PC-9 (cell line): Measurements from ENCODE around the gene PSMA7. TPM values are rescaled to one million over a fixed set of nuclear protein-coding genes. Genes with fewer than 3 reads are reported as not detected.

Source experiments
- BruUV-seq: library from RNA; stranded (reverse); fragments of 400-500 nt; replicated peaks from 2 replicates; lab custom pipeline; 2021; lab: Mats Ljungman, UMichigan
- CTCF ChIA-PET: fragments of 300-600 bp; sonication (Branson Sonifier 250); formaldehyde crosslinking; loops from one replicate; lab custom pipeline; 2022; ENCODE audit warnings: antibody characterized with exemption; lab: Charles Lee
- POLR2A ChIA-PET: fragments of 300-600 bp; sonication (Branson Sonifier 250); formaldehyde crosslinking; loops from one replicate; lab custom pipeline; 2022; ENCODE audit warnings: antibody characterized with exemption; ENCODE audit not compliant: unreplicated experiment; lab: Charles Lee
- DNase-seq, 2 experiments: peaks; one replicate each; pipeline versions ENCODE4 v3.0.0 to v3.0.0-alpha.2; 2015 to 2022; ENCODE audit warnings: mixed read lengths in 1 of 2
- H2AFZ ChIP-seq: fragments of 200-600 bp; sonication (generic); 2 replicates; pipeline ENCODE4 v1.8.1; 2017; ENCODE audit warnings: antibody characterized with exemption
- H3F3A ChIP-seq: fragments of 200-600 bp; sonication (generic); 2 replicates; pipeline ENCODE4 v1.8.1; 2017; ENCODE audit warnings: antibody characterized with exemption, mild to moderate bottlenecking, low read depth; ENCODE audit not compliant: insufficient read depth
- H3K27ac ChIP-seq: fragments of 200-600 bp; sonication (generic); 2 replicates; pipeline ENCODE4 v1.6.1; 2016; ENCODE audit warnings: mixed run types
- H3K27me3 ChIP-seq: fragments of 200-600 bp; sonication (generic); 2 replicates; pipeline ENCODE4 v1.6.1; 2016; ENCODE audit warnings: low read depth, mixed run types; ENCODE audit not compliant: insufficient read depth
- H3K36me3 ChIP-seq: fragments of 200-600 bp; sonication (generic); 2 replicates; pipeline ENCODE4 v1.6.1; 2016; ENCODE audit warnings: low read depth, mixed run types
- H3K4me1 ChIP-seq: fragments of 200-600 bp; sonication (generic); replicated peaks from 2 replicates; pipeline ENCODE4 v1.6.1; 2016; ENCODE audit warnings: mixed run types; ENCODE audit not compliant: insufficient read depth
- H3K4me2 ChIP-seq: fragments of 200-600 bp; sonication (generic); 2 replicates; pipeline ENCODE4 v1.6.1; 2017; ENCODE audit warnings: mixed run types
- H3K4me3 ChIP-seq: fragments of 200-600 bp; sonication (generic); 2 replicates; pipeline ENCODE4 v1.6.1; 2016; ENCODE audit warnings: mixed run types
- H3K79me2 ChIP-seq: fragments of 200-600 bp; sonication (generic); 2 replicates; pipeline ENCODE4 v1.6.1; 2017; ENCODE audit warnings: low read depth, mixed run types
- H3K9me2 ChIP-seq: fragments of 200-600 bp; sonication (generic); 2 replicates; pipeline ENCODE4 v1.8.1; 2017; ENCODE audit warnings: mild to moderate bottlenecking; ENCODE audit not compliant: insufficient read depth
- H3K9me3 ChIP-seq: fragments of 200-600 bp; sonication (generic); 2 replicates; pipeline ENCODE4 v1.8.1; 2016; ENCODE audit warnings: low read depth; ENCODE audit not compliant: insufficient read depth
- H4K20me1 ChIP-seq: fragments of 200-600 bp; sonication (generic); 2 replicates; pipeline ENCODE4 v1.8.1; 2017; ENCODE audit not compliant: insufficient read depth
- CTCF ChIP-seq: fragments of 200-600 bp; sonication (generic); conservative IDR thresholded peaks from 2 replicates; pipeline ENCODE4 v1.6.1; 2017; ENCODE audit warnings: mixed run types, antibody characterized with exemption, mild to moderate bottlenecking, moderate library complexity
- EZH2 ChIP-seq: fragments of 200-600 bp; sonication (generic); IDR thresholded peaks from 2 replicates; pipeline ENCODE4 v1.8.0; 2017; ENCODE audit warnings: antibody characterized with exemption, low read depth
- intact Hi-C: fragments of 100-400 bp; cut with micrococcal nuclease; formaldehyde crosslinking; loops from one replicate; pipeline ENCODE4 v1.10.0; 2022; ENCODE audit not compliant: unreplicated experiment
- total RNA-seq: library from RNA; stranded (reverse); gene quantifications from 2 replicates; pipeline ENCODE4 v1.2.3, GENCODE V29; 2021

PSMA7 gene
- total RNA-seq, 1 experiment from 2014 or later, result 391 TPM

- Histone ChIP-seq H3K4me2 (no peak overlapping the region), H3K9me3 (no peaks in the 10 kb centered on the region), H3K4me3 (no peak overlapping the region), H2AFZ (no peak overlapping the region), H4K20me1 (no peaks in the 10 kb centered on the region), H3K9me2 (no peaks in the 10 kb centered on the region), H3K27ac (no peak overlapping the region), H3F3A (peaks cover 4% of the 10 kb centered on the region; the same call in 1 of the 2 replicates), H3K27me3 (no peaks in the 10 kb centered on the region), H3K4me1 (no peaks in the 10 kb centered on the region), H3K79me2 (no peaks in the 10 kb centered on the region), H3K36me3 (no peaks in the 10 kb centered on the region)
- TF ChIP-seq EZH2 (no peak), CTCF (no peak)
- ChIA-PET CTCF (no interaction called here), POLR2A (no interaction called here)
- no peak for DNase-seq
- no TSS peak for BruUV-seq
- intact Hi-C loops, result no loop called here
These were observed 31.9 kb upstream of the PSMA7 start for GRCh38 chr20:62174870-62175624.

- intact Hi-C loops, result no loop called here
- H3F3A ChIP-seq, result no peaks in the 10 kb centered on the region
- DNase-seq, result no peak
- no peaks in the 10 kb centered on the region for H4K20me1 ChIP-seq
- TF ChIP-seq CTCF, result no peak
- no peak for TF ChIP-seq EZH2
- no peak overlapping the region for H2AFZ ChIP-seq
- H3K9me2 ChIP-seq, result no peaks in the 10 kb centered on the region
- no peaks in the 10 kb centered on the region for H3K9me3 ChIP-seq
- no peaks in the 10 kb centered on the region for H3K36me3 ChIP-seq
- no peaks in the 10 kb centered on the region for H3K4me1 ChIP-seq
- no peaks in the 10 kb centered on the region for H3K79me2 ChIP-seq
- H3K4me2 ChIP-seq, result no peak overlapping the region
- H3K27me3 ChIP-seq, result no peaks in the 10 kb centered on the region
- no peak overlapping the region for H3K27ac ChIP-seq
- BruUV-seq, result no TSS peak
- POLR2A ChIA-PET, result no interaction called here
- H3K4me3 ChIP-seq, result no peak overlapping the region
- CTCF ChIA-PET, result no interaction called here
These were observed 31.0 kb upstream of the PSMA7 start for GRCh38 chr20:62174021-62174804.

GRCh38 chr20:62172666-62173065 lies 29.5 kb upstream of the PSMA7 start:
- no peak overlapping the region for H3K4me3 ChIP-seq
- H3K4me2 ChIP-seq, result no peak overlapping the region
- no peaks in the 10 kb centered on the region for H3K36me3 ChIP-seq
- BruUV-seq, result no TSS peak
- H3K27ac ChIP-seq, result no peak overlapping the region
- TF ChIP-seq CTCF (no peak), EZH2 (no peak)
- no peaks in the 10 kb centered on the region for H3K9me3 ChIP-seq
- H3K4me1 ChIP-seq, result no peaks in the 10 kb centered on the region
- intact Hi-C loops, result no loop called here
- H3K27me3 ChIP-seq, result no peaks in the 10 kb centered on the region
- no peaks in the 10 kb centered on the region for H3K79me2 ChIP-seq
- ChIA-PET POLR2A (no interaction called here), CTCF (no interaction called here)
- H4K20me1 ChIP-seq, result no peaks in the 10 kb centered on the region
- no peak overlapping the region for H2AFZ ChIP-seq
- H3K9me2 ChIP-seq, result no peaks in the 10 kb centered on the region
- H3F3A ChIP-seq, result no peaks in the 10 kb centered on the region
- no peak for DNase-seq
